ENCODE data around the gene GOPC. TPM values are rescaled to one million over a fixed set of nuclear protein-coding genes. Genes with fewer than 3 reads are reported as not detected.

GOPC gene
- total and polyA plus RNA-seq, 8 donors: 19.1 to 85.7 (median 78.1) TPM

DNA sequence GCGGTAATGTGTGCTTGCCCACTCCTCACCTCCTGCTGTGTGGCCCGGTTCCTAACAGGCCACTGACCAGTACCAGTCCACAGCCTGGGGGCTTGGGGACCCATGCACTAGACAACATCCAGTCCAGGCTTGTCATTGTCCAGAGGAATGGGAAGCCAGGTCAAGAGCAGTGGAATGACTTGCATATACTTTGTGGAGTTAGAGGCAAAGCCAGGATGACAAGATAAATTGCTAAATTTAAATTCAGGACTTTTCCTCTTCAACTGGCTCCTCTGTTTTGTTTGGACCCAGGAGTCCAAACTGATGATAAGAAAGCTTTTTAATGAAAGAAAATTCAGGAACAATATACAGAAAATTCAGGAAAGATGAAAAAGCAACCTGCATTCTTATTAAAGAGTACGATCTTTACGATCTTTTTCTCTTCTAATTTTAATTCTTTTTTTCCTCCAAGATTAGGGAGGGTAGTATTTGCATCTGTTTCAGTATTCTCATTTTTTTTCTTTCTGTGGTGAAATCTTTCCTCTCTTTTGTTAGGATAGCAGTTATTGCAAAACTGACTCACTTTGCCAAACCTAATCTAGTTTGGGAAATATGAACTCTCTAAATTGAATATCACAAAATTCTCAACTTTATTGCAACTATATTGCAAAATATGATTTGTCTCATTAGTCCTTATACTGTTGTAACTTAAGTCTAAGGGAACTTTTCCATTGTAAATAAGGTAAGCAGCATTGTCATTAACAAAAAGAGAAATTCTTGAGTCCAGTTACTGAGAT is 71.7 kb downstream of the GOPC start:
- ATAC-seq (no peak), DNase-seq (peak in 2 of 4 donors; percentile 32 to 44)
- Histone ChIP-seq H3K36me3 (no peaks in the 10 kb centered on the region), H3K27me3 (no peaks in the 10 kb centered on the region), H3K27ac (peak overlapping the region in 1 of 2 donors; percentile 8), H3K9me3 (no peaks in the 10 kb centered on the region), H3K4me1 (no peaks in the 10 kb centered on the region), H3K4me3 (no peak overlapping the region)
- intact Hi-C loops (cut with DNase I): no loop called here
- TF ChIP-seq, protein P1, sequence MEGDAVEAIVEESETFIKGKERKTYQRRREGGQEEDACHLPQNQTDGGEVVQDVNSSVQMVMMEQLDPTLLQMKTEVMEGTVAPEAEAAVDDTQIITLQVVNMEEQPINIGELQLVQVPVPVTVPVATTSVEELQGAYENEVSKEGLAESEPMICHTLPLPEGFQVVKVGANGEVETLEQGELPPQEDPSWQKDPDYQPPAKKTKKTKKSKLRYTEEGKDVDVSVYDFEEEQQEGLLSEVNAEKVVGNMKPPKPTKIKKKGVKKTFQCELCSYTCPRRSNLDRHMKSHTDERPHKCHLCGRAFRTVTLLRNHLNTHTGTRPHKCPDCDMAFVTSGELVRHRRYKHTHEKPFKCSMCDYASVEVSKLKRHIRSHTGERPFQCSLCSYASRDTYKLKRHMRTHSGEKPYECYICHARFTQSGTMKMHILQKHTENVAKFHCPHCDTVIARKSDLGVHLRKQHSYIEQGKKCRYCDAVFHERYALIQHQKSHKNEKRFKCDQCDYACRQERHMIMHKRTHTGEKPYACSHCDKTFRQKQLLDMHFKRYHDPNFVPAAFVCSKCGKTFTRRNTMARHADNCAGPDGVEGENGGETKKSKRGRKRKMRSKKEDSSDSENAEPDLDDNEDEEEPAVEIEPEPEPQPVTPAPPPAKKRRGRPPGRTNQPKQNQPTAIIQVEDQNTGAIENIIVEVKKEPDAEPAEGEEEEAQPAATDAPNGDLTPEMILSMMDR (IDR thresholded peaks at IDR 0.05): no peak

DNA sequence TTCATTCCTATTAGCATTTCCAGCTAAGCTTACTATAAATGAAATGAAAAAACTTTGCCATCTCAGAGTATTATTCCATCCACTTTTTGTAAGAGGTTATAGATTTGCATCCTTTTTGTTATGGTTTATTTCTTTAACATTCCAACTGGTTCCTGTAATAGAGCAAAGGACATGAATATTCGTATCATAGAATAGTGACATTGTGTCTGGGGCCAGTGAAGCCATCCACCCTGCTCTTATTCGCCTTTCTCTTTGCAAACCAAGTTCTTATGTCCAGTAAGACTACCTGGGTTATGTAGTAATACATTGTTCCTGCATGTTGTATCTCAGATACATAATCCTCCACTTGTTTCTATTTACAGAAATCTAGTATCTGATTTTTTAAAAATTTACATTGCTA is 76.7 kb downstream of the GOPC start:
- H3K9me3 ChIP-seq: no peaks in the 10 kb centered on the region

DNA sequence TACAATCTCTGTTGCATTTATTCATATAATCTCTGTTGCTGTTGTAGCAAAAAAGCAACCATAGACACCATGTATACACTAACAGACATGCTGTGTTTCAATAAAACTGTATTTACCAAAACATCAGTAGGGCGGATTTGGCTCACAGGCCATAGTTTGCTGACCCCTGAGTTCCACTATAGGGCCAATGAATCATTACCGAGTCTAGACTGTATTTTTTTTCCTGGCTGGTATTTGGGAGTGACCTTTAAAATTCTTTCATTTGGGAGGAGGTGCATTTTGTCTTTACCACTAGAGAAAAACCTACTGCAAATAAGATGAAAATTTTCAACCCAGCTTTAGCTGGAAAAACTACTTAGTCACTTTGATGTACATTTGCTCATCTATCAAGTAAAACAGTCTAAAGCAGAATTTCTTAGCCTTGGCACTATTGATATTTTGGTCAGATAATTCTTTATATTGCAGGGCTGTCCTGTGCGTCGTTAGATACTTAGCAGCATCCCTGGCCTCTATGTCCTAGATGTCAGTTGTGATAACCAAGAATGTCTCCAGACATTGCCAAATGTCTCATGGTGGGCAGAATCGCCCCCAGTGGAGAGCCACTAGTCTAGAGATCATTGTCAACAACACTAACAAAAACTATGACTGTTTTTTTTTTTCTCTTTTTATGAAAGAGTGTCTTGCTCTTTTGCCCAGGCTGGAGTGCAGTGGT is 80.4 kb downstream of the GOPC start:
- DNase-seq (no peak), ATAC-seq (no peak)
- Histone ChIP-seq H3K4me1 (no peaks in the 10 kb centered on the region), H3K27me3 (no peaks in the 10 kb centered on the region), H3K36me3 (peaks cover 0 to 13% of the 10 kb centered on the region in 2 donors), H3K9me3 (no peaks in the 10 kb centered on the region), H3K4me3 (no peak overlapping the region), H3K27ac (no peak overlapping the region)
- TF ChIP-seq, protein P1 (IDR thresholded peaks at IDR 0.05): no peak
- intact Hi-C loops (cut with DNase I): no loop called here

More for the DNA sequence above, 76.7 kb downstream of the GOPC start:
- H3K36me3 ChIP-seq: peaks cover 0 to under 1% of the 10 kb centered on the region in 2 donors
- no peak overlapping the region for H3K27ac ChIP-seq
- no peak for DNase-seq
- intact Hi-C loops (cut with DNase I): no loop called here
- no peak overlapping the region for H3K4me3 ChIP-seq
- ATAC-seq: no peak
- TF ChIP-seq, protein P1 (IDR thresholded peaks at IDR 0.05): no peak
- H3K27me3 ChIP-seq: no peaks in the 10 kb centered on the region
- no peaks in the 10 kb centered on the region for H3K4me1 ChIP-seq

DNA sequence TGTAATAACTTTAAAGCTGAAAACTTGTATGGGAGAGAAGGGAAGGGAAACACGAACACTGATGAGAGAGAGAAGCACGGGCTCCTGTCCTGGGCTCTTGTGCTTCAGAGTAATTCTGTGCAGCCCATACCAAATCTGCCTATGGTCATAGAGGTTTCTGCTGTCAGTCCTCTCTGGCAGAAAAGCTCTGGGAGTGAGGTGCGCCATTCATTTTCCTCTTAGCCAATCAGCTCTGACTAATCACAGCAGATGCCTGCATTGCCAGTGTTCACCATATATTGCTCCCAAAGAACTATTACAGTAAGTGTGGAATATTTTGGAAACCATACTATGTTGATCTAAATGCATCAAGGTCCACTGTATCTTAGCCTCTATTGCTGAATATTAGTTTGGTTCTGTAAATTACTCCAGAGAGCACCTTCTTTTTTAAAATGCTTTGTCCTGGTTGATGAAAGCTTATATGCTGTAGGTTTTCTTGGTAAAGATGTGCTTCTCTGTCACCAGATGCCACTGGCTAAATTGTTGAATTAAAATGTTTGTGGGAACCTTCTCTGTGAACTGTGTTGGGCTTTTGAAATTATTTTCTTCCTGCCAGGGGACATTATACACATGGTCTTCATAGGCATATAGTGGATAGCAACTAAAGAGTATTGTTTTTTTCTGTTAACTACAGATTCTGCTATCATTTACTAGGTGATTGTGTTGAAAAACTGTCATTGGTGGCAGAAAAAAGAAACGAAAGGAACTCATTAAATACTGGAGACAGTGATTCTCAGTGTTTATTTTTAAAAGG is 81.5 kb downstream of the GOPC start:
- Histone ChIP-seq H3K27me3 (no peaks in the 10 kb centered on the region), H3K4me1 (no peaks in the 10 kb centered on the region), H3K27ac (no peak overlapping the region), H3K36me3 (peaks cover 0 to 13% of the 10 kb centered on the region in 2 donors), H3K9me3 (no peaks in the 10 kb centered on the region), H3K4me3 (no peak overlapping the region)
- ATAC-seq: no peak
- TF ChIP-seq, protein P1 (IDR thresholded peaks at IDR 0.05): no peak
- no peak for DNase-seq
- intact Hi-C loops (cut with DNase I): no loop called here
